SW480 (cell line): ENCODE measurements around the gene GREB1L.
"Not testable (repeated sequence)": the region's sequence is repeated elsewhere in the genome, so short reads cannot be mapped to it uniquely, and the experiment has no call there.

ENCODE experiments used
- DNase-seq: peaks from one replicate; pipeline ENCODE4 v3.0.0-alpha.2; 2016; ENCODE audit warnings: low spot score

Gene GREB1L

DNA sequence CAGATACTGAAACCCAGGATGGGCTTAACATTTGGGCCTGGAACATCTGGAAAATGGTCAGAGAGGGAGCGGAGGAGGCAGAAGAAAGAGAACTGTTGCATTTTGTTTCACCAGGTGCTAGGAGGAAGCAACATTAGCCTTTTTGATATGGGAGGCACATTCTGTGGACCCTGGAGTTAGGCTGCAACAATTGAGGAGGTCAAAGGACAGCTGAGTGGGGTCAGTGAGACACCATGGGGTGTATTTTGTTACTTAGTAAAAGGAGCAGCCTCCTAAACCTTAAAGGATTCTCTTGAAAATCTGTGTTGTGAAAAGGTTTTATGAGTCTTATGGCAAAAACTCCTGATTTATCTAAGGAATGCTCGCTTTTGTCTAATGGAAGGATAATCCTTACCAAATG is 124.9 kb downstream of the GREB1L start:
- DNase-seq: no peak

DNA sequence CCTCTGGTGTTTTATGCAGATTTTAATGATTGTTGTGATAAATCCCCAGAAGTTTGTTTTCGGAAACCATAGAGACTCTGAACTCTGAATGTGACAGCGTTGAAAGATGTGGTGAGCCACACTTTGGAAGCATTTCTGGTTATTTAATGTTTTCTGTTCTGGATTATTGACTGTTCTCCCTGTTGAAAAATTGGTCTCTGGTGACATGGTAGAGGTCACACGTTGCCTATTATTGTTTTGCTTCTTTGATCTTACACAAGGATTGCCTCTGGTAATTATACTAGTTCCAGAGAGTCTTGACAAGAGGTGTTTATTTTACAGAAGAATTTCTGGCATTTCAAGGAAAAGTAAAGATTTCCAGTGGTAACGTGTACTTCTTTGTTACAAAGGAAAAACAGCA is 127.1 kb downstream of the GREB1L start:
- DNase-seq: no peak

DNA sequence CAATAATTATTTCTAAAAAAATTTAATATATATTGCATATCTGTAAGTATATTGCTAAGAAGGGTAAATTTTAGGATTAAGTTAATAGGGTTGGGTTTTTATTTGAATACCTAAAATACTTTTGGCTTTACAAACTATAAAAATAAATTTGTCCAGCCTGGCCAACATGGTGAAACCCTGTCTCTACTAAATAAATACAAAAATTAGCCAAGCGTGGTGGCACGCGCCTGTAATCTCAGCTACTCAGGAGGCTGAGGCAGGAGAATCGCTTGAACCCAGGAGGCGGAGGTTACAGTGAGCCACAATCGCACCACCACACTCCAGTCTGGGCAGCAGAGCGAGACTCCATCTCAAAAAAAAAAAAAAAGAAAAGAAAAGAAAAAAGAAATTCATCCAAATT is 127.6 kb downstream of the GREB1L start:
- not testable (repeated sequence) for DNase-seq

DNA sequence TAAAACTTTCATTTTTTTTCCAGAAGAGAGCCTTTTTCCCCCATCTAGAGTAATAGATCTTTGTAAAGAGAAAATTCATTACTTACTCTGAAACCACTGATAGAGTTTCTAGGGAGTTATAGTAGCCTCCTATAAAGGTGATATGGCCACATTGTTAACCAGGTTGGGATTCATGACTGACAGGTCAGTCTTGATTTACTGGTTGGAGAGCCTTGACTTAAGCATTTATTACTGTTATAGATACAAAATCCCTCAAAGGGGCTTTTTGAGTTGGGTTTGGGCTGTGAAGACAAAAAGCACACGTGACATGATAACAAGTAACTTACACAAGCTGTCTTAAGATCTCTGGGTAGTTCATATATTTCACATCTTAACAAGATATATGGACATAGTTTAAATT is 141.0 kb downstream of the GREB1L start:
- no peak for DNase-seq

DNA sequence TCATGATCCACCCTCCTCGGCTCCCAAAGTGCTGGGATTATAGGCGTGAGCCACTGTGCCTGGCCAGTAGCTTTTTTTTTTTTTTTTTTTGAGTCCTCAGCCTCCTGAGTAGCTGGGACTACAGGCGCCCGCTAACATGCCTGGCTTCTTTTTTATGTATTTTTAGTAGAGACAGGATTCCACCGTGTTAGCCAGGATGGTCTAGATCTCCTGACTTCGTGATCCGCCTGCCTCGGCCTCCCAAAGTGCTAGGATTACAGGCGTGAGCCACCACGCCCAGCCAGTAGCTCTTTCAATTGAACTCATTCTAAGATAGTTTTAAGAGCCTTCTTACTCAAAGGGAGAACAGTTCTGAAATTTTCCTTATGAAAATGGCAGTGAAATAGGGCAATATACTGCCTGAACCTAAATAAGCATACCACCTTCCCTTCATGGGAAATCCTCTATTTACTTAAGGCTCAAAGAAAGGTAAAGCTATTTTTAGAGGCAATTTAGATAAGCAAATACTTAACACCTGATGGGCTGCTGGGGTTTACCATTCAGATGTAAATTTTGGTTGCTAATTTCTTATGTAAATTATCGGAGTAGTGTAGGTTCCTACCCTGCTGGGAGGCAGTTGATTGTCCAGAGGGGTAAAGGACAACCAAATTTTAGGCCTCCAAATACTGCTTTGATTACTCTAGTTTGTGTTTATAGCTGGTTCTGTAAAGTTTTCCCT is 144.7 kb downstream of the GREB1L start:
- no peak for DNase-seq

GRCh38 chr18:21387886-21388285 is 145.9 kb downstream of the GREB1L start:
- DNase-seq: no peak

DNA sequence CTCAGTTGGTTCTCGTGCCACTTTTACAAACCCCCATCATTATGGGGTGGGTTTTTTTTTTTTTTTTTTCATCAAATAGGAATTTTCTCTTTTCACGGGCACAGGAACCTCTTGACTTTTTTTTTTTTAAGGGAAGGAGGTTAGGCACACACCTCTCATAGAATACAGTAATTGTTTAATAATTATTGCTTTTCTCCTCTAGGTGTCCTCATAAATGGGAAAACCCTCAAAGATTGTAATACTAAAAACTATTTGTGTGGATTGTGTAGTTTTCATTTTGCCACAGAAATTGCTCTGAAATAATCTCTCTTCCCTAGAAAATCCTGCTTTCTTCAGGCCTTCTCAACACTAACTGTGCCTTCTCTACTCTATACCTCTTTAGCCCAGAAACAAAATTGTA is 147.3 kb downstream of the GREB1L start:
- DNase-seq: no peak

DNA sequence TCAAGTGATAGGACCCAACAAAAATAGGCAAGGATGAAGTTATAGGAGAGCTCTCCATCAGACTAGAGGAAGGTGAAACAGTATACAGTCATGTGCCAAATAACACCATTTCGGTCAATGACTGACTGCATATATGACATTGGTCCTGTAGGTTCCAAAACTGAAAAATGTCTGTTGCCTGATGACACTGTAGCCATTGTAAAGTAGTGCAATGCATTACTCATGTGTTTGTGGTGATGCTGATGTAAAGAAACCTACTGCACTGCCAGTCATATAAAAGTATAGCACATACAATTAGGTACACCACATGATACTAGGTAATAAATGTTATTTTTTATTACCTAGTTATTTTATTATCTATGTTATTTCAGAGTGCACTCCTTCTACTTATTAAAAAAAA is 147.9 kb downstream of the GREB1L start:
- no peak for DNase-seq

- DNase-seq: peak; percentile 82
Measured at GRCh38 chr18:21391074-21391673, 149.1 kb downstream of the GREB1L start.

DNA sequence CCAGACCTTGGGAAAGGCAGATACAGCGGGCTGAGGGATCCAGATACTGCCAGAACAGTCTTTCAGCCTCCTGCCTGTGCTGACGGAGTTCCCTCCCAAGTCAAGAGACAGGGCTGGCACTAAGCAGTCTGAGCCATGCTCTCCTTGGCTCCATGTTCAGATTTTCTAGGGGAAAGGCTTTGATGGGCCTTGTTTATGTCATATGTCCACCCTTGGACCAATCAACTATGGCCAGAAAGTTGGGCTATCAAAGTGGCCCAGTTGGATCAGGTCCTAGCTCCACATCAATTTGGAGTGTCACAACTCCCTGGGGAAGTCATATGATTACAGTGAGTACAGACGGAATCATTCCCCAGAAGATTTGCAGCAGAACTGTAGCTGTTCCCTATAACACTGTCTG is 152.0 kb downstream of the GREB1L start:
- DNase-seq: no peak

- DNase-seq: no peak
Measured at GRCh38 chr18:21398121-21398520, 156.1 kb downstream of the GREB1L start.

- DNase-seq: no peak
Measured at GRCh38 chr18:21402272-21402671, 160.2 kb downstream of the GREB1L start.

DNA sequence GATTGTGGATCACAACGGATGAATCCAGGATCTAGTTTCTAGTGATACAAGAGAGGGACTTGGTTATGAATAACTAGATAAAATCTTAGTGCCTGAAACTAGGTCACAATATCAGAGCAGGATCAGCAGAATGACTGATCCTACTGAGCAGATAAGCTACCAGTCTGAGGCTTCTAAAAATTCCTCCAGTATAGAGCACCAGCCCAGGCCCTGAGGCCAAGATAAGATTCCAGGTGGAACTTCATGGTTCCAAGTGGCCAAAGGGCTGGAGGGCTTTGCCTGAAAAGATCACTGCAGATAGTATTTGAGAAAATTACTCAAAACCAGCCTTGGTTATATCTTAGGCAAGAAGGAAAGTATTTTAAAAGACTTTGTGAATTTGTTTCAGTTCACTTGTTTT is 162.4 kb downstream of the GREB1L start:
- DNase-seq: no peak

DNA sequence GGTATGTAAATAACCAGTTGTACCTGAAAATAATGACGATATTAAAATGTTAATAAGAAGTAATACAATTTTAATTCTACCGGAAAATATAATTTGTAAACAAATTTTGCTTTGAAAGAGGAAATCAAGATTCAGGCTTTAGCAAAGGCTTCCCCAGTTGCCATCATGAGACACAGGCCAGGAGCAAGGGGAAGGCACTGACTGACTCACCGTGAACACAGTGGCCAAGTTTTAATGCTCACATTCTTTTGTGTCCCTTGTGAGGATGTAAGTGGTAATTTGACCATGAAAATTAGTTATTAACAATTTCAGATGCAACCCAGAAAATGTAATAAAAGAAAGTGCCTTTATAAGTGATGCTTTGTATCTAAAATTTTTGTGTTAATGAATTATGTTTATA is 164.1 kb downstream of the GREB1L start:
- DNase-seq: no peak

GRCh38 chr18:21408681-21409080 is 166.6 kb downstream of the GREB1L start:
- no peak for DNase-seq

- no peak for DNase-seq
Measured at GRCh38 chr18:21433436-21433835, 191.4 kb downstream of the GREB1L start.

- peak; percentile 8 for DNase-seq
Measured at GRCh38 chr18:21439431-21439846, 197.4 kb downstream of the GREB1L start.

DNA sequence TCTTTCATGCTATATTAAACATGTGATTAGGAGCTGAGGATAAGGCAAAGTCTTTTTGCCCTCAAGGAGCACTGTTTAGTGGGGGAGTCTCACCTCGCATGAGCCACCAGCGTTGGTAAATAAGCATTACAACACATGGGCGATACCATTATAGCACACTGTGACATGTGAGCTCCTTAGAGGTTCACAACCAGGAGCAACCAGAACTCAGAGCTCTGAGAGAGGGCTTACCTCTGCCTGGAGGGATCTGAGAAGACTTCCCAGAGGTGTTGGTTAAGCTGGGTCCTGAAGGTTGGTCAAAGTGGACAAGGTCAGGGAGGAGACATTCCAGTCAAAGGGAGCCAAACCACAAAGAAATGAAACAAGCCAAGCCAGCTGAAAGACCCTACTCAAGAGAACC is 199.6 kb downstream of the GREB1L start:
- no peak for DNase-seq

DNA sequence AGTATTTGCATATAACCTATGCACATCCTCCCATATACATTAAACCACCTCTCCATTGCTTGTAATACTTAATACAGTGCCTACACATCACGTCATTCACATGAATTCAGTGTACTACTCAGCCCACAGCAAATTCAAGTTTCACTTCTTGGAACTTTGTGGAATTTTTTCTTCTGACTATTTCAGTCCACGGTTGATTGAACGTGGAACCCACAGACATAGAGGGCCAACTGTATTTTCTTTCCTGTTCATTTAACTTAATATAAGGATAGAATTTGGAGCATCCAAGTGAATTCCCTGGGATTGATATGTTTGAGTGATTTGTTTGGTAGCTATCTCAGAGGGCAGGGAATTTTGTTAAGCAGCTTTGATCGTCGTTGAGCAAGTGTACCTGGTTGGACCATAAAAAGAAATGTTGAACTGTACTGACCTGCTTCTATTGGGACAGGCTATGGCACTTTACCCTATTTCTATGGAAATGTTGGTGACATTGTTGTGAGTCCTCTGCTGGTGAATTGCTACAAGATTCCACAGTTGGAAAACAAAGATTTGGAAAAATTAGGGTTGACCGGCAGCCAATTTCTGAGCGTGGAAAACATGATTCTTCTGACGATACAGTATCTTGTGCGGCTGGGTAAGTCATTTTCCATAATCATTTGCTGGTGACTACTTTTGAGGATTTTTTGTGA is 201.9 kb downstream of the GREB1L start:
- DNase-seq: no peak

- DNase-seq: peak; percentile 59
Measured at GRCh38 chr18:21444465-21445212, 202.6 kb downstream of the GREB1L start.

DNA sequence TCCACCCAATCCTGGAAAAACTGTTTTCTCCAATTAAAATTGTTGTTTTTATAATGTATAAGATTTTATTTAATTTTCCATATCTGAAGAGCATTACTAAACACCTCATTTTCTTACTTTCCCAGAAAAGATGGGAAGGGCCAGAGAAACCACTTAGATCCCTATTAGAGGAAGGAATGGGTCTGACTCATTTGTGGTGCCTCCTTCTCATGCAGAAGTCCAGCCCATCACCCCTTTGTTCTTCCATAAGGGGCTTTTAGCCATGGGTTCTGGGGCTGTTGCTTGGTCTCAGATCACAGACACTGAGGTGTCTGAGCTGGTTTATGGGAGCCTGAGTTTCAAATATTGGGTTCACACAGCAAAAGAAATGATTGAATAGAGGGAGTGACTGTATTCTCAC is 206.3 kb downstream of the GREB1L start:
- no peak for DNase-seq

- DNase-seq: no peak
Measured at GRCh38 chr18:21449367-21450290, 207.6 kb downstream of the GREB1L start.
